ENCODE data around the gene GPR84.

DNA sequence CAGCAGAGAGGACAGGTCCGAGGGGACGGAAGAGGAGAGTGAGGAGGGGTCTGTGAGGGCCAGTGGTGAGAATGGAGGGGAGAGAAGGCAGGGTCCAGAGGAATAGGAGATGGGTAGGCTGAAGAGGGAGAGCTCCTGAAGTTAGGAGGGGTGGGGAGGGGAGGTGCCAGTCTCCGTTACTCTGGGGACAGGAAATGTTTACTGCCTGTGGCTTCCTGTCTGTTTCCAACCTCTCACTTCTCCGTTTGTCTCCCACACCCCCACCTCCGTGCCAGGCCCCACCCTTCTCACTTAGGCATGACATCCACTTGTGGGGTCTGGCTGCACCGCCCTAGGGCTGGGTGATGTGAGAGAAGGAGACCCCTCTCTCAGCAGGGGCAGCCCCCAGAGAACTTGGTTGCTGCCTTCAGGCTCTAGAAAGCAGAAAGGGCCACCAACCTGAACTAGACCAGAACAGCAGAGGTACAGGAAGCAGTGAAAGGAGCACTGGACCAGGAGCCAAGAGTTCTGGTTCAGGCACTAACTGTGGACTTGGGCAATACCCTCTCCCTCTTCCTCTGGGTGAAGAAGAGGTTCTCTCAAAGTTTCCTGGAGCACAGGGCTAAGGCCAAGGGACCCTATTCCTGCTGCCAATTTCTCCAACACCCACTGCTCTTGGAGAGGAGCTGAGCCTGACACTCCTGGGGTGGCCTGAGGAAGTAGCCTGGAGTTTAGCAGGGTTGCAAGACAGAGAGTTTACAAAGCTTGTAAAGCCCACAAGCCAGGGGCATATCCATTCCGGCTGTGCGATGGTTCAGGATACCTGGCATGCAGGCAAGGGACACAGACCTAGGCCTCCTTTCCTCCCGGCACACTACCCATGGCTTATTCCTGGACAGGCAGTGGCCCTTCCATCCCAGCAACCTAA lies 49.3 kb upstream of the GPR84 start:
- TF ChIP-seq, protein P1, sequence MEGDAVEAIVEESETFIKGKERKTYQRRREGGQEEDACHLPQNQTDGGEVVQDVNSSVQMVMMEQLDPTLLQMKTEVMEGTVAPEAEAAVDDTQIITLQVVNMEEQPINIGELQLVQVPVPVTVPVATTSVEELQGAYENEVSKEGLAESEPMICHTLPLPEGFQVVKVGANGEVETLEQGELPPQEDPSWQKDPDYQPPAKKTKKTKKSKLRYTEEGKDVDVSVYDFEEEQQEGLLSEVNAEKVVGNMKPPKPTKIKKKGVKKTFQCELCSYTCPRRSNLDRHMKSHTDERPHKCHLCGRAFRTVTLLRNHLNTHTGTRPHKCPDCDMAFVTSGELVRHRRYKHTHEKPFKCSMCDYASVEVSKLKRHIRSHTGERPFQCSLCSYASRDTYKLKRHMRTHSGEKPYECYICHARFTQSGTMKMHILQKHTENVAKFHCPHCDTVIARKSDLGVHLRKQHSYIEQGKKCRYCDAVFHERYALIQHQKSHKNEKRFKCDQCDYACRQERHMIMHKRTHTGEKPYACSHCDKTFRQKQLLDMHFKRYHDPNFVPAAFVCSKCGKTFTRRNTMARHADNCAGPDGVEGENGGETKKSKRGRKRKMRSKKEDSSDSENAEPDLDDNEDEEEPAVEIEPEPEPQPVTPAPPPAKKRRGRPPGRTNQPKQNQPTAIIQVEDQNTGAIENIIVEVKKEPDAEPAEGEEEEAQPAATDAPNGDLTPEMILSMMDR (conservative IDR thresholded peaks at IDR 0.05), result no peak
- no peak for TF ChIP-seq EZH2 (IDR thresholded peaks at IDR 0.05; ENCODE audit: low read depth)

All from PC-9 (cell line).